ENCODE measurements around the gene DLX1.

DLX1 gene

DNA sequence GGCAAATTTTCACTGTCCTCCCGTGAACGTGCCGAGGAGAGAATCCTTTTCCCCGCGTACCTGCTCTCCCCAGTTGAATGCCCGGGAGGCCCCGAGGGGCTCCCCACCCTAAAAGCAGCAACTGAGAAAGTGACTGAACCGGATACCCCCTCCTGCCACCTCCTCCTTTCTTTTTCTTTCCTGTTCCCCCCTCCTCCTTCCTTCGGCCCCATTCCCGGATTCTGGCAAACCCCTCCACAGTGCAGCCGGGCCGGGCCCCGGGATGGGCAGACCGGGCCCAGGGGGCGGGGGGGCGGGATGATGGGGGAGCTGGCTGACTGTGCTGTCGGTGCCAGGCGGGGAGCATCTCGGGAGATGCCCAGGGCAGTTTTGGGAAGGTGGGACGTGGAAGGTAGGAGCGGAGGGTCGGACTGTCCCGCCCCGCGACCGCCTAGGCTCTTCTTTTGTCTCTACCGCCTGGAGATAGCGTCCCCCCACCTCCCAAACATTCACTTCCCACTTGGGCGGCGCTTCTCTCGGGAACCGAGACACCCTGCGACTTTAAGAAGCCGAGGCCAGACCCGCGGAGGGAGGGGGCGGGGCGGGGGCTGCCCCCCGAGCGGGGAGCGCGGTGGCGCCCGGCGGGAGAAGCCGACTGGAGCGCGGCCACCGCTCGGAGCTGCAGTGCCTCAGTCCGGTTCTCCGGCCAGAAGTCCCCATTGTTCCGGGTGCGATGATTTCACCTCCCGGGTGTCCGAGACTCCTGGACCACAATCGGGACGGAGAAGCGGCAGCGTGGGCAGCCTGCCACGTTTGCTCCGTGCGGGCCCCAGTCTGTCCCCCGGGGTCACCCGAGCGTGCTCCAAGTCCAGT, 9.2 kb downstream of the DLX1 start:
- Histone ChIP-seq H3K36me3 (ENCODE audit: control insufficient read depth, low read length) (no peaks in the 10 kb centered on the region), H4K20me1 (ENCODE audit: control insufficient read depth, insufficient read depth, low read depth, low read length) (peaks cover 8% of the 10 kb centered on the region; the same call in 1 of the 2 replicates), H3K4me2 (ENCODE audit: low read length) (peak overlapping the region; percentile 89), H3K4me1 (ENCODE audit: control insufficient read depth, low read length) (peaks cover 41% of the 10 kb centered on the region), H3K4me3 (ENCODE audit: low read length) (peak overlapping the region; percentile 79), H3K27ac (ENCODE audit: low read depth, low read length) (no peak overlapping the region), H3K9me2 (replicated peaks; ENCODE audit: control insufficient read depth, low read length) (no peaks in the 10 kb centered on the region), H3K27me3 (ENCODE audit: control insufficient read depth, low read length) (peaks cover 96% of the 10 kb centered on the region), H3K79me2 (ENCODE audit: control insufficient read depth, low read length) (no peaks in the 10 kb centered on the region), H3K9me3 (ENCODE audit: control insufficient read depth, insufficient read depth, low read length) (no peaks in the 10 kb centered on the region), H3F3A (ENCODE audit: control insufficient read depth, insufficient read depth) (peaks cover 13% of the 10 kb centered on the region)
- TF ChIP-seq EZH2phosphoT487 (IDR thresholded peaks at IDR 0.05; ENCODE audit: borderline replicate concordance, low read length): peak; percentile 87; the same call in 1 of the 2 replicates
- TF ChIP-seq, protein P1, sequence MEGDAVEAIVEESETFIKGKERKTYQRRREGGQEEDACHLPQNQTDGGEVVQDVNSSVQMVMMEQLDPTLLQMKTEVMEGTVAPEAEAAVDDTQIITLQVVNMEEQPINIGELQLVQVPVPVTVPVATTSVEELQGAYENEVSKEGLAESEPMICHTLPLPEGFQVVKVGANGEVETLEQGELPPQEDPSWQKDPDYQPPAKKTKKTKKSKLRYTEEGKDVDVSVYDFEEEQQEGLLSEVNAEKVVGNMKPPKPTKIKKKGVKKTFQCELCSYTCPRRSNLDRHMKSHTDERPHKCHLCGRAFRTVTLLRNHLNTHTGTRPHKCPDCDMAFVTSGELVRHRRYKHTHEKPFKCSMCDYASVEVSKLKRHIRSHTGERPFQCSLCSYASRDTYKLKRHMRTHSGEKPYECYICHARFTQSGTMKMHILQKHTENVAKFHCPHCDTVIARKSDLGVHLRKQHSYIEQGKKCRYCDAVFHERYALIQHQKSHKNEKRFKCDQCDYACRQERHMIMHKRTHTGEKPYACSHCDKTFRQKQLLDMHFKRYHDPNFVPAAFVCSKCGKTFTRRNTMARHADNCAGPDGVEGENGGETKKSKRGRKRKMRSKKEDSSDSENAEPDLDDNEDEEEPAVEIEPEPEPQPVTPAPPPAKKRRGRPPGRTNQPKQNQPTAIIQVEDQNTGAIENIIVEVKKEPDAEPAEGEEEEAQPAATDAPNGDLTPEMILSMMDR (IDR thresholded peaks at IDR 0.05; ENCODE audit: low read depth, low read length, poor library complexity, severe bottlenecking): no peak

DNA sequence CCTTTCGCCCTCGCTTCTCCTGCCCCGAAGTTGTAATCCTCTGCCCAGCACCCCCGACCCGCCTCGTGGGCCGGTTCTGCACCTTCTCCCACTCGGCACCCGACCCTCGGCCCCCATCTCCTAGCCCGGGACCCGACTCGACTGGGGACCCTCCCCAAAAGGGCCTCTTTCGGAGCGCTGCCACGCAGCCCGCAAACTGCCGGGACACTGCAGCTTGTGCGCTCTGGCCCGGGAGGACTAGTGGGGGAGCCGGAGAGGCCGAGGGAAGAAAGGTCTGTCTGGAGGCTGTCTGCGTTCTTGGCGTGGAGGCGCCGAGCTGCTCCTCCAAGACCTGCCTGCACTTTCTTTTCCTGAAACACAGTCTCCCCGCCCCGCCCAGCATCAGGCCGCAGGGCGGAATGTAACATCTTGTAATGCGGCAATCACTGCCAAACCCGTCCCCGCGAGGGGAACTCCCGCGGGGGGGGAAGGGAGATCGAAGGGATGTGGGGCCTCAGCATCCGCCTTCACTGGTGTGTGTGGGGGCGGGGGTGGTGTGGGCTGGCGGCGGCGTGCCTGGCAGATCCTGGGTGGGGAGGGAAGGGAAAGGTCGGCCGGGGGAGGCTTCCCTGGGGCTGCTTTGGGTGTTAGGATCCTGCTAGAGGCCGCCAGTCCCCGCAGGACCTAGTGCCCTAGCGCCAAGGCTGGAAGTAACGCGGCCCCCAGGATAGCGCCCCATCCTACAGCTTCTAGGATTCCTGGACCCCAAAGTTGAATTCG, 10.0 kb downstream of the DLX1 start:
- H3K4me2 ChIP-seq (ENCODE audit: low read length): peak overlapping the region; percentile 89
- peak overlapping the region; percentile 79 for H3K4me3 ChIP-seq (ENCODE audit: low read length)
- no peak overlapping the region for H3K27ac ChIP-seq (ENCODE audit: low read depth, low read length)
- peaks cover 96% of the 10 kb centered on the region for H3K27me3 ChIP-seq (ENCODE audit: control insufficient read depth, low read length)
- peaks cover 13% of the 10 kb centered on the region for H3F3A ChIP-seq (ENCODE audit: control insufficient read depth, insufficient read depth)
- peaks cover 8% of the 10 kb centered on the region; the same call in 1 of the 2 replicates for H4K20me1 ChIP-seq (ENCODE audit: control insufficient read depth, insufficient read depth, low read depth, low read length)
- TF ChIP-seq EZH2phosphoT487 (IDR thresholded peaks at IDR 0.05; ENCODE audit: borderline replicate concordance, low read length): peak; percentile 71; the same call in 1 of the 2 replicates
- TF ChIP-seq, protein P1 (IDR thresholded peaks at IDR 0.05; ENCODE audit: low read depth, low read length, poor library complexity, severe bottlenecking): no peak
- H3K36me3 ChIP-seq (ENCODE audit: control insufficient read depth, low read length): no peaks in the 10 kb centered on the region
- no peaks in the 10 kb centered on the region for H3K9me2 ChIP-seq (replicated peaks; ENCODE audit: control insufficient read depth, low read length)
- no peaks in the 10 kb centered on the region for H3K9me3 ChIP-seq (ENCODE audit: control insufficient read depth, insufficient read depth, low read length)
- H3K79me2 ChIP-seq (ENCODE audit: control insufficient read depth, low read length): no peaks in the 10 kb centered on the region
- H3K4me1 ChIP-seq (ENCODE audit: control insufficient read depth, low read length): peaks cover 49% of the 10 kb centered on the region

DNA sequence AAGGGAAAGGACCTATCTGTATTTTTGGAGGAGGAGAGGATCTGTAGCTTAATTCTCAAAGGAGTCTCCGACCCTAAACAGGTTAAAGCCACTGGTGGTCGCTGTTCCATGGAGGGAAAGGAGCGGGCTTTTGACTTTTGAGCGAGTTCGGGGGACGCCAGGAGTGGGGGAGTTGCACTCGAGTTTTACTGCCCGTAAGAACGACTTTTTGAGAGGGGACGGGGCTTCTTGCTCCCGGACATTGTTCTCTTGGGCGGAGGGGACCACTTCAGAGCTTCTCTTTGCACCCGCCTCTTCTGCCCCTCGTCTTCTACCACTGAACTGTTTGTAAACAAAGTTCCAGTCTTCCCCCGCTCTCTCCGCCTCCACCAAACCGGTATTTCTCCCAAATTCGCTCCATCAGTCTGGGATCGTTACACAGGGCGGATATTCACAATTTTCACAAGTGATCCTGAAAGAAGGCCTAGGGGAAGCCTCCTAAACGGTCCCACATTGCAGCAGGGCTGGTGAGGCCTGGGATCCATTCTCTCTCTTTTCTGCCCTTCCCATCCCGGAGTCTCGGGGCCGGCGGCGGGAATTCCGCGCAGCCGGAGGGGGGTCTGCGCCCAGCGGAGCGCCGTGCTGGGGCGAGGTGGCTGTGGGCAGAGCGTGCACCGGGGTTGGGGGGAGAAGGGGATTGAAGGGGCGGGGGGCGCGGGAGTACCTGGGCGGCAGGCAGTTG, 10.8 kb downstream of the DLX1 start:
- Histone ChIP-seq H3K4me3 (ENCODE audit: low read length) (peak overlapping the region; percentile 79), H3K9me2 (replicated peaks; ENCODE audit: control insufficient read depth, low read length) (no peaks in the 10 kb centered on the region), H4K20me1 (ENCODE audit: control insufficient read depth, insufficient read depth, low read depth, low read length) (peaks cover 12% of the 10 kb centered on the region; the same call in 1 of the 2 replicates), H3K79me2 (ENCODE audit: control insufficient read depth, low read length) (no peaks in the 10 kb centered on the region), H3K27ac (ENCODE audit: low read depth, low read length) (no peak overlapping the region), H3K4me2 (ENCODE audit: low read length) (peak overlapping the region; percentile 89), H3K9me3 (ENCODE audit: control insufficient read depth, insufficient read depth, low read length) (no peaks in the 10 kb centered on the region), H3K27me3 (ENCODE audit: control insufficient read depth, low read length) (peaks cover 96% of the 10 kb centered on the region), H3K4me1 (ENCODE audit: control insufficient read depth, low read length) (peaks cover 56% of the 10 kb centered on the region), H3K36me3 (ENCODE audit: control insufficient read depth, low read length) (no peaks in the 10 kb centered on the region), H3F3A (ENCODE audit: control insufficient read depth, insufficient read depth) (peaks cover 13% of the 10 kb centered on the region)
- TF ChIP-seq EZH2phosphoT487 (IDR thresholded peaks at IDR 0.05; ENCODE audit: borderline replicate concordance, low read length): no peak; the same call in 1 of the 2 replicates
- TF ChIP-seq, protein P1 (IDR thresholded peaks at IDR 0.05; ENCODE audit: low read depth, low read length, poor library complexity, severe bottlenecking): peak; percentile 66

All from DOHH2 (cell line).